ENCODE measurements around the gene MED12L.
A peak's percentile ranks its signal among the peaks of the same experiment; 100 is the strongest.

MED12L gene

GRCh38 chr3:151275091-151275490, 189.6 kb downstream of the MED12L start:
- TF ChIP-seq, protein P1, sequence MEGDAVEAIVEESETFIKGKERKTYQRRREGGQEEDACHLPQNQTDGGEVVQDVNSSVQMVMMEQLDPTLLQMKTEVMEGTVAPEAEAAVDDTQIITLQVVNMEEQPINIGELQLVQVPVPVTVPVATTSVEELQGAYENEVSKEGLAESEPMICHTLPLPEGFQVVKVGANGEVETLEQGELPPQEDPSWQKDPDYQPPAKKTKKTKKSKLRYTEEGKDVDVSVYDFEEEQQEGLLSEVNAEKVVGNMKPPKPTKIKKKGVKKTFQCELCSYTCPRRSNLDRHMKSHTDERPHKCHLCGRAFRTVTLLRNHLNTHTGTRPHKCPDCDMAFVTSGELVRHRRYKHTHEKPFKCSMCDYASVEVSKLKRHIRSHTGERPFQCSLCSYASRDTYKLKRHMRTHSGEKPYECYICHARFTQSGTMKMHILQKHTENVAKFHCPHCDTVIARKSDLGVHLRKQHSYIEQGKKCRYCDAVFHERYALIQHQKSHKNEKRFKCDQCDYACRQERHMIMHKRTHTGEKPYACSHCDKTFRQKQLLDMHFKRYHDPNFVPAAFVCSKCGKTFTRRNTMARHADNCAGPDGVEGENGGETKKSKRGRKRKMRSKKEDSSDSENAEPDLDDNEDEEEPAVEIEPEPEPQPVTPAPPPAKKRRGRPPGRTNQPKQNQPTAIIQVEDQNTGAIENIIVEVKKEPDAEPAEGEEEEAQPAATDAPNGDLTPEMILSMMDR (IDR thresholded peaks at IDR 0.05) = no peak

DNA sequence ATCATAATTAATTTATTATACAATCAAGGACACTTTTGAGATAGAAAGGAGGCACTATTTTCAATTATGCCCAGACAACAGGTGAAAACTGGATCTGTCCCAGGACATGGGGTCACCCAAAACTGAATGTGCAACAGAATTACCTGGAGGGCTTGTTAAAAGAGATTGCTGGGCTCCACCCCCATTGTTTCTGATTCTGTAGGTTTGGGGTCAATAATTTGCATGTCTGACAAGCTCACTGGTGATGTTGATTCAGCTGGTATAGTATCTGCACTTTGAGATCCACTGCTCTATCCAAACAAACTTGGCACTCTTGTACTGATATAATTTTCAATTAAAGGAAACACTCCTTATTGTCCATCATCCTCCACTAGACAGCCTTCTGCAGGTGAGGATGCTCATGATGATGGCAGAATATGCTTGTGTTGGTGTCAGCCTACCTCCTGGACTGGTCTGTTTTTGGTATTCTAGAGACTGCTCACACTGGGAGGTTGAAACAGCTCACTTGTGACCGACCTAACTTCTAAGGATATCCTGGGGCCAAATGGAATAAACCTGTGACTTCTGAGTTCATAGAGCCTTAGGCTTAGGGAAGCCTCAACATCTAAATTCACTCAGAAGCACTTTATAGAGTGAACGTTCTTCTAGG, 190.7 kb downstream of the MED12L start:
- TF ChIP-seq, protein P1 (IDR thresholded peaks at IDR 0.05) = no peak

GRCh38 chr3:151276687-151277042, 191.2 kb downstream of the MED12L start:
- TF ChIP-seq, protein P1 (IDR thresholded peaks at IDR 0.05) = no peak

DNA sequence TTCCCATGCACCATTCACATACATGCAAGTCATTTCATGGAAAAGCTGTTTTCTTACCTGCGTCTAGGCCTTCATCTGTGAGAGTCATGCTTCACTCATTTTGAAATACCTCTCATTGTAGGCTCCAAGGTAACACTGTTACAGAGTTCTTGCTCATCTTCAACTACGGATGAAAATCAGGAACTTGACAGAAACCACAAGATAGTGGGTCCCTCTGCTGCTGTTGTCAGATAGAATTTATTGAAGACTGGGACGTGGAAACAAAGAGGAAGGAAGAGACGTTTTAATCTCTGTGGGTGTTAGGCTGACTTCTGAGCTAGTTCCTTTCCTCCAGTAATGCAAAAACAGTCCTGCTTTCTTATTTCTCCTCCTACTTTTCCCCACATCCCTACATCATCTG, 192.8 kb downstream of the MED12L start, which contains the start of gene P2RY14:
TSS of gene P2RY14 (minus strand) at position 313 of the 400 bp plus-strand sequence. CDS start 64,226 bp downstream, outside the sequence.
- TF ChIP-seq, protein P1 (IDR thresholded peaks at IDR 0.05) = no peak

DNA sequence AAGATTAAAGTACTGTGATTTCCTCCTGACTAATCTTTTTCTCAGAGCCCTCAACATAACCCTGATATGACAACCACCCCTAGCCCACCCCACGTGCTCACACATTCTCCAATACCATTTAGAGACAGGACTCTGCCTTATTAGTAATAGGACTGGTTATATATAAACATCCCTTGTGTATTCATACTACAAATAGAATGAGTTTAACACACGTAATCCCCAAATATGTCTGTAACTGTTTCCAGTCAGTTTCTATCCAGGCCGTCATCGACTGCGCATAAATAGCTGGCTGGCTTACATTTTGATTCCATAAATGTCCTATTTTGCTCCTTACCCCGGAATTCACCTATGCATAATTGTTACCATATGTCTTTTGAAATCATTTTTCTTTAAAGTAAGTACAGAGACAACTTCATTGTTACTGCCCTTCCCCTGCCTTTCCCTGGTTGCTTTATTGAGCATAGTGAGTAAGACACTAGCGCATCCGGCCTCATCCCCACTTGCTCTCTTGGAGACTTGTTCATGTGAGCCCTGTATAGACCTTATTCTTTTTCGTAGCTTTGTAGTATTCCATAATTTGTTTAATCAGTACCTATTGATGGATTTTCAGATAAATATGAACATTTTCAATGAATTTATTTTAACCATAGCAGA, 196.3 kb downstream of the MED12L start:
- TF ChIP-seq, protein P1 (IDR thresholded peaks at IDR 0.05) = no peak

DNA sequence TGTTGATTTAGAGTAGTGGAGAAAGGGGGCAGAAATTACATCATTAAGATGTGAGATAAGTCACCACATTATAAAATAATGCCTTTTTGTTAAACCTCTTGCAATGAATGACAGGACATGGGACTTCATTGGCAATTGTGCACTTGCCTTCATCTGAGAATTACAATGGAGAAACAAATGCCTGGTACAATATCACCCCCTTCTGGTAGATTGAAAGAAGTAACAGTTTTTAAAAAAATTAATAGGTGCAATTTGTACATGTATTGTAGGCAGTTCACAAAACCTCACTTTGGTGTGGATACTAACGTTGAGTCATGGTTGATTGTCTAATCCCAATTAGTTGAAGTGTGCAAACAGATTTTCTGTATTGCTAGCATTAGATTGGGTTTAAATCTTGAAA, 197.5 kb downstream of the MED12L start:
- TF ChIP-seq, protein P1 (IDR thresholded peaks at IDR 0.05) = peak; percentile 63

- TF ChIP-seq, protein P1 (IDR thresholded peaks at IDR 0.05) = no peak
Observed at GRCh38 chr3:151283387-151283786, 197.9 kb downstream of the MED12L start.
